ENCODE measurements around the gene SLC27A2. TPM values are rescaled to one million over a fixed set of nuclear protein-coding genes. Genes with fewer than 3 reads are reported as not detected.

SLC27A2 gene
- total RNA-seq, 1 experiment from 2014 or later, result 8.1 TPM

DNA sequence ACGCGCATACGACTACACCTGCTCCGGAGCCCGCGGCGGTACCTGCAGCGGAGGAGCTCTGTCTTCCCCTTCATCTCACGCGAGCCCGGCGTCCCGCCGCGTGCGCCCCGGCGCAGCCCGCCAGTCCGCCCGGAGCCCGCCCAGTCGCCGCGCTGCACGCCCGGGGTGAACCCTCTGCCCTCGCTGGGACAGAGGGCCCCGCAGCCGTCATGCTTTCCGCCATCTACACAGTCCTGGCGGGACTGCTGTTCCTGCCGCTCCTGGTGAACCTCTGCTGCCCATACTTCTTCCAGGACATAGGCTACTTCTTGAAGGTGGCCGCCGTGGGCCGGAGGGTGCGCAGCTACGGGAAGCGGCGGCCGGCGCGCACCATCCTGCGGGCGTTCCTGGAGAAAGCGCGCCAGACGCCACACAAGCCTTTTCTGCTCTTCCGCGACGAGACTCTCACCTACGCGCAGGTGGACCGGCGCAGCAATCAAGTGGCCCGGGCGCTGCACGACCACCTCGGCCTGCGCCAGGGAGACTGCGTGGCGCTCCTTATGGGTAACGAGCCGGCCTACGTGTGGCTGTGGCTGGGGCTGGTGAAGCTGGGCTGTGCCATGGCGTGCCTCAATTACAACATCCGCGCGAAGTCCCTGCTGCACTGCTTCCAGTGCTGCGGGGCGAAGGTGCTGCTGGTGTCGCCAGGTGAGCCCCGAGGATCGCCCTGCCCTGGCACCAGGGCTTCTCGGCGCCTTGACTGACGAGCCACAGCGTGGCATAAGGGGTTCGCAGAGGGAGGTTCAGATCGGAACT, 420 bp downstream of the SLC27A2 start:
- H3K4me1 ChIP-seq (ENCODE audit: insufficient read depth, low read length), result peaks cover 12% of the 10 kb centered on the region; the same call in 1 of the 2 replicates
- no peaks in the 10 kb centered on the region for H3F3A ChIP-seq (ENCODE audit: low read length, unreplicated experiment)
- H3K9ac ChIP-seq (ENCODE audit: low read length), result peak overlapping the region; percentile 38; the same call in 1 of the 2 replicates
- TF ChIP-seq EZH2phosphoT487 (IDR thresholded peaks at IDR 0.05; ENCODE audit: borderline replicate concordance, low read length) (no peak; the same call in 1 of the 2 replicates), EZH2 (IDR thresholded peaks at IDR 0.05; ENCODE audit: low read length, unreplicated experiment) (no peak)
- TF ChIP-seq, protein P1, sequence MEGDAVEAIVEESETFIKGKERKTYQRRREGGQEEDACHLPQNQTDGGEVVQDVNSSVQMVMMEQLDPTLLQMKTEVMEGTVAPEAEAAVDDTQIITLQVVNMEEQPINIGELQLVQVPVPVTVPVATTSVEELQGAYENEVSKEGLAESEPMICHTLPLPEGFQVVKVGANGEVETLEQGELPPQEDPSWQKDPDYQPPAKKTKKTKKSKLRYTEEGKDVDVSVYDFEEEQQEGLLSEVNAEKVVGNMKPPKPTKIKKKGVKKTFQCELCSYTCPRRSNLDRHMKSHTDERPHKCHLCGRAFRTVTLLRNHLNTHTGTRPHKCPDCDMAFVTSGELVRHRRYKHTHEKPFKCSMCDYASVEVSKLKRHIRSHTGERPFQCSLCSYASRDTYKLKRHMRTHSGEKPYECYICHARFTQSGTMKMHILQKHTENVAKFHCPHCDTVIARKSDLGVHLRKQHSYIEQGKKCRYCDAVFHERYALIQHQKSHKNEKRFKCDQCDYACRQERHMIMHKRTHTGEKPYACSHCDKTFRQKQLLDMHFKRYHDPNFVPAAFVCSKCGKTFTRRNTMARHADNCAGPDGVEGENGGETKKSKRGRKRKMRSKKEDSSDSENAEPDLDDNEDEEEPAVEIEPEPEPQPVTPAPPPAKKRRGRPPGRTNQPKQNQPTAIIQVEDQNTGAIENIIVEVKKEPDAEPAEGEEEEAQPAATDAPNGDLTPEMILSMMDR (conservative IDR thresholded peaks at IDR 0.05; ENCODE audit: low read depth, low read length), result peak; percentile 26; the same call in 1 of the 2 replicates
- H4K20me1 ChIP-seq (ENCODE audit: low read length), result no peaks in the 10 kb centered on the region
- POLR2A ChIA-PET (ENCODE audit: unreplicated experiment), result interaction anchor here (0.6 kb wide), 1 partner anchor 26 kb away, joined by 3 read pairs; no protein-coding TSS in a partner anchor
- no peaks in the 10 kb centered on the region for H3K36me3 ChIP-seq (ENCODE audit: low read depth, low read length)
- H2AFZ ChIP-seq (ENCODE audit: low read length), result peak overlapping the region; percentile 94
- peak; percentile 65 for ATAC-seq
- CTCF ChIA-PET, result interaction anchor here (1.2 kb wide), 1 partner anchor 134 kb away, joined by 8 read pairs; no protein-coding TSS in a partner anchor
- H3K27ac ChIP-seq (ENCODE audit: low read length), result no peak overlapping the region
- intact Hi-C loops (cut with micrococcal nuclease), result loop anchor here (10.0 kb wide), 1 partner anchor 132 kb away; no protein-coding TSS in a partner anchor
- no TSS peak for BruUV-seq (replicated peaks)
- H3K4me2 ChIP-seq (ENCODE audit: low read length), result peak overlapping the region; percentile 92
- H3K9me3 ChIP-seq (ENCODE audit: low read length), result no peaks in the 10 kb centered on the region
- H3K9me2 ChIP-seq (replicated peaks; ENCODE audit: low read length), result no peaks in the 10 kb centered on the region
- H3K4me3 ChIP-seq (ENCODE audit: low read length), result peak overlapping the region; percentile 78
- no peaks in the 10 kb centered on the region for H3K27me3 ChIP-seq (ENCODE audit: low read length)
- no peak for DNase-seq
- no peaks in the 10 kb centered on the region for H3K79me2 ChIP-seq (ENCODE audit: low read length)

DNA sequence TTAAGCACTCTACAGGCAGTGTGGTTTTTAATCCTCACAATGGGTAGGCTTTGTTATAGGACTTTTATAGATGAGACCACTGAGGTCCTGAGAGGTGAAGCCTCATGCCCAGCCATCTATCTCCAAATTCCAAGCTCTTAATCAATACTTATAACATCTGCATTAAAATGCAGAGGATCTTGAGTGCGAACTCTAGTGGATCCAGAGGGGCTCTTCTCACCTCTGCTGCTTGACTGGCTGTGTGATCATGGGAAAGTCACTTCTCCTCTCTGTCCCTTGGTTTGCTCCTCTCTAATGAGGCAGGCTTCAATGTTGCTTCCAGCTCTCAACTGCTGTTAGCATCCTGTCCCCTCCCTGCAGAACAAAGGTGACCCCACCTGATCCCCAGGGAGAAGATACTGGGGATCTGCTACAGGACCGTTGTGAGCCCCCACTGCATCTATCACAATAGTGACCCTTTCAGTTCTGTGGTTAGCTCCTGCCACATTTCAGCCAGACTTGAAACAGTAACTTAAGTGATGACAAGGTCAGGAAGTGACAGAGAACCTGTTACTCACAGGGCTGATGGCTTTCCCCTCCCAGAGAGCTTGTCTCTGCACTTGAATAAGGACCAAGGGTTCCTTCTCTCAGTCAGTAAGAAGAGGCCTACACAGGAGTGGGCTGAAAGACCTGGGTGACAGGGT, 1.3 kb downstream of the SLC27A2 start:
- Histone ChIP-seq H3F3A (ENCODE audit: low read length, unreplicated experiment) (no peaks in the 10 kb centered on the region), H3K4me2 (ENCODE audit: low read length) (peak overlapping the region; percentile 92), H4K20me1 (ENCODE audit: low read length) (no peaks in the 10 kb centered on the region), H2AFZ (ENCODE audit: low read length) (peak overlapping the region; percentile 94), H3K4me3 (ENCODE audit: low read length) (peak overlapping the region; percentile 78), H3K9me2 (replicated peaks; ENCODE audit: low read length) (no peaks in the 10 kb centered on the region), H3K9me3 (ENCODE audit: low read length) (no peaks in the 10 kb centered on the region), H3K9ac (ENCODE audit: low read length) (0 out of 2 replicates have a peak overlapping the region, but pooled peaks have one; percentile 38), H3K4me1 (ENCODE audit: insufficient read depth, low read length) (peaks cover 12% of the 10 kb centered on the region; the same call in 1 of the 2 replicates), H3K79me2 (ENCODE audit: low read length) (no peaks in the 10 kb centered on the region), H3K27ac (ENCODE audit: low read length) (no peak overlapping the region), H3K36me3 (ENCODE audit: low read depth, low read length) (no peaks in the 10 kb centered on the region), H3K27me3 (ENCODE audit: low read length) (no peaks in the 10 kb centered on the region)
- ATAC-seq (no peak; the same call in 1 of the 2 replicates), DNase-seq (peak; percentile 32)
- ChIA-PET POLR2A (ENCODE audit: unreplicated experiment) (interaction anchor here (0.6 to 0.7 kb wide), 3 partner anchors 26 to 1853 kb away, joined by 3 read pairs; no protein-coding TSS in a partner anchor), CTCF (interaction anchor here (1.2 kb wide), 1 partner anchor 133 kb away, joined by 8 read pairs; no protein-coding TSS in a partner anchor)
- intact Hi-C loops (cut with micrococcal nuclease), result loop anchor here (10.0 kb wide), 1 partner anchor 132 kb away; no protein-coding TSS in a partner anchor
- BruUV-seq (replicated peaks), result no TSS peak
- TF ChIP-seq EZH2 (IDR thresholded peaks at IDR 0.05; ENCODE audit: low read length, unreplicated experiment) (no peak), EZH2phosphoT487 (IDR thresholded peaks at IDR 0.05; ENCODE audit: borderline replicate concordance, low read length) (no peak)
- TF ChIP-seq, protein P1 (conservative IDR thresholded peaks at IDR 0.05; ENCODE audit: low read depth, low read length), result no peak

Measured in PC-3 (cell line).